ENCODE measurements around the gene SCAMP4. TPM values are rescaled to one million over a fixed set of nuclear protein-coding genes. Genes with fewer than 3 reads are reported as not detected.

Gene SCAMP4
- total and polyA plus RNA-seq, 2 donors (not counting 1 experiment from before 2014, with no cell fraction given) = 16.9 to 29.7 TPM

- Histone ChIP-seq H2AFZ (ENCODE audit: low read length) (no peak overlapping the region), H3K4me3 (replicated peaks in 1 of 4; ENCODE audit: control extremely low read depth in 1 of 4, insufficient read depth in 1 of 4, low read depth in 3 of 4, low read length in 4 of 4) (no peak overlapping the region), H3K27ac (ENCODE audit: insufficient read depth, low read length) (no peak overlapping the region), H3K9me3 (ENCODE audit: control insufficient read depth, insufficient read depth, low read depth, low read length) (no peaks in the 10 kb centered on the region), H3K27me3 (ENCODE audit: control insufficient read depth, insufficient read depth, low read length) (no peaks in the 10 kb centered on the region), H3K4me2 (ENCODE audit: extremely low read depth, insufficient read depth, low read length) (no peak overlapping the region), H3K9ac (ENCODE audit: insufficient read depth, low read length) (no peak overlapping the region), H3K36me3 (ENCODE audit: control insufficient read depth, insufficient read depth, low read length) (peaks cover 32% of the 10 kb centered on the region), H3K4me1 (ENCODE audit: control insufficient read depth, extremely low read depth, insufficient read depth, low read length) (no peaks in the 10 kb centered on the region), H3K79me2 (ENCODE audit: control insufficient read depth, insufficient read depth, low read length) (no peaks in the 10 kb centered on the region), H4K20me1 (ENCODE audit: control insufficient read depth, extremely low read depth, insufficient read depth, low read length) (no peaks in the 10 kb centered on the region)
- DNase-seq (ENCODE audit: low read depth in 2 of 2) = no peak
- TF ChIP-seq CTCF (conservative IDR thresholded peaks at IDR 0.05 in 1 of 2, IDR thresholded peaks at IDR 0.05 in 1 of 2; ENCODE audit: low read depth in 1 of 2, low read length in 2 of 2) = no peak
- TF ChIP-seq EZH2 (IDR thresholded peaks at IDR 0.05; ENCODE audit: low read length, missing control alignments) = no peak
Observed at GRCh38 chr19:1922803-1923202, 17.6 kb downstream of the SCAMP4 start.

DNA sequence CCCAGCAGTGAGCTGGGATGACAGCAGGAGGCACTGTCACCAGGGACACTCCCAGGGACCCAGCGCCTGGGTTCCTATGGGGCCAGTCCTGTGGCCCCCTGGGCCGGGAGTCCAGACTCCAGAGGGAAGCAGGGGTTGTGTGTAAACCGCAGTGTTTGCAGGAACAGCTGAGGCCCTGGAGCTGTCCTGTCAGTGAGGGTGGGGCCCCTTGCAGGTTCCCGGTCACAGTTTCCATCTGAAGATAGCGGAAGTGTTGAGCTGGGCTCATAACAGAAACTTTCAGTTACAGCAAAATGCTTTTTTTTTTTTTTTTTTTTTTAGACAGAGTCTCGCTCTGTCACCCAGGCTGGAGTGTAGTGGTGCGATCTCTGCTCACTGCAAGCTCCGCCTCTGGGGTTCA lies 18.1 kb downstream of the SCAMP4 start:
- no peak overlapping the region for H3K27ac ChIP-seq (ENCODE audit: insufficient read depth, low read length)
- no peaks in the 10 kb centered on the region for H4K20me1 ChIP-seq (ENCODE audit: control insufficient read depth, extremely low read depth, insufficient read depth, low read length)
- H3K79me2 ChIP-seq (ENCODE audit: control insufficient read depth, insufficient read depth, low read length) = no peaks in the 10 kb centered on the region
- DNase-seq (ENCODE audit: low read depth in 2 of 2) = no peak
- H3K4me3 ChIP-seq (replicated peaks in 1 of 4; ENCODE audit: control extremely low read depth in 1 of 4, insufficient read depth in 1 of 4, low read depth in 3 of 4, low read length in 4 of 4) = no peak overlapping the region
- no peaks in the 10 kb centered on the region for H3K9me3 ChIP-seq (ENCODE audit: control insufficient read depth, insufficient read depth, low read depth, low read length)
- H3K36me3 ChIP-seq (ENCODE audit: control insufficient read depth, insufficient read depth, low read length) = peaks cover 27% of the 10 kb centered on the region
- no peak overlapping the region for H3K4me2 ChIP-seq (ENCODE audit: extremely low read depth, insufficient read depth, low read length)
- no peak overlapping the region for H2AFZ ChIP-seq (ENCODE audit: low read length)
- no peak overlapping the region for H3K9ac ChIP-seq (ENCODE audit: insufficient read depth, low read length)
- TF ChIP-seq CTCF (conservative IDR thresholded peaks at IDR 0.05 in 1 of 2, IDR thresholded peaks at IDR 0.05 in 1 of 2; ENCODE audit: low read depth in 1 of 2, low read length in 2 of 2) = no peak
- no peaks in the 10 kb centered on the region for H3K27me3 ChIP-seq (ENCODE audit: control insufficient read depth, insufficient read depth, low read length)
- H3K4me1 ChIP-seq (ENCODE audit: control insufficient read depth, extremely low read depth, insufficient read depth, low read length) = no peaks in the 10 kb centered on the region

GRCh38 chr19:1924320-1924961 lies 19.2 kb downstream of the SCAMP4 start:
- no peaks in the 10 kb centered on the region for H3K27me3 ChIP-seq (ENCODE audit: control insufficient read depth, insufficient read depth, low read length)
- H3K79me2 ChIP-seq (ENCODE audit: control insufficient read depth, insufficient read depth, low read length) = no peaks in the 10 kb centered on the region
- no peaks in the 10 kb centered on the region for H3K4me1 ChIP-seq (ENCODE audit: control insufficient read depth, extremely low read depth, insufficient read depth, low read length)
- no peaks in the 10 kb centered on the region for H4K20me1 ChIP-seq (ENCODE audit: control insufficient read depth, extremely low read depth, insufficient read depth, low read length)
- TF ChIP-seq EZH2 (IDR thresholded peaks at IDR 0.05; ENCODE audit: low read length, missing control alignments) (no peak), CTCF (conservative IDR thresholded peaks at IDR 0.05 in 1 of 2, IDR thresholded peaks at IDR 0.05 in 1 of 2; ENCODE audit: low read depth in 1 of 2, low read length in 2 of 2) (no peak)
- H3K9me3 ChIP-seq (ENCODE audit: control insufficient read depth, insufficient read depth, low read depth, low read length) = no peaks in the 10 kb centered on the region
- peaks cover 25% of the 10 kb centered on the region for H3K36me3 ChIP-seq (ENCODE audit: control insufficient read depth, insufficient read depth, low read length)
- no peak overlapping the region for H3K4me2 ChIP-seq (ENCODE audit: extremely low read depth, insufficient read depth, low read length)
- H3K27ac ChIP-seq (ENCODE audit: insufficient read depth, low read length) = no peak overlapping the region
- no peak overlapping the region for H3K9ac ChIP-seq (ENCODE audit: insufficient read depth, low read length)
- no peak for DNase-seq (ENCODE audit: low read depth in 2 of 2)
- no peak overlapping the region for H2AFZ ChIP-seq (ENCODE audit: low read length)
- H3K4me3 ChIP-seq (replicated peaks in 1 of 4; ENCODE audit: control extremely low read depth in 1 of 4, insufficient read depth in 1 of 4, low read depth in 3 of 4, low read length in 4 of 4) = no peak overlapping the region

Measured in fibroblast of lung (primary cell).